Measurements from ENCODE around the gene DLL4.

DNA sequence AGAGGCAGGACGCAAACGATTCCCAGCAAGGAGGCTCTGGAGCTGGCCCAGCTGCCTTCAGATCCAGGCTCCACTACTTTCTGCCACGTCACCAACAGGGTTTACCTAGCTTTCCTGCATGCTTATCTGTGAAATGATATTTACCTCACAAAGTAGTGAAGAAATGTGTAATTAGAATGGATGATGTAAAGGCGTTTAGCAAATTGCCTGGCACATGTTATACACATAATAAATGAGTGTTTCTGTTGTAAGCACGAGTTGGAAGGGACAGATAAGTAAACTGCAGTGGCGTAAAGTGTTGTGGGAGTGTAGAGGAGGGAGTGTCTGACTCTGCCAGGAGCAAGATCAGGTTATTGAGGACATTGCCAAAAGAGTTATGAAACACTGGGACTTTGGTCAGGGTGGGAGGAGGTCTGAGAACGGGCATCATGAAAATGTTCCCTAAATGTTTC is 20.6 kb downstream of the DLL4 start:
- TF ChIP-seq, protein P1, sequence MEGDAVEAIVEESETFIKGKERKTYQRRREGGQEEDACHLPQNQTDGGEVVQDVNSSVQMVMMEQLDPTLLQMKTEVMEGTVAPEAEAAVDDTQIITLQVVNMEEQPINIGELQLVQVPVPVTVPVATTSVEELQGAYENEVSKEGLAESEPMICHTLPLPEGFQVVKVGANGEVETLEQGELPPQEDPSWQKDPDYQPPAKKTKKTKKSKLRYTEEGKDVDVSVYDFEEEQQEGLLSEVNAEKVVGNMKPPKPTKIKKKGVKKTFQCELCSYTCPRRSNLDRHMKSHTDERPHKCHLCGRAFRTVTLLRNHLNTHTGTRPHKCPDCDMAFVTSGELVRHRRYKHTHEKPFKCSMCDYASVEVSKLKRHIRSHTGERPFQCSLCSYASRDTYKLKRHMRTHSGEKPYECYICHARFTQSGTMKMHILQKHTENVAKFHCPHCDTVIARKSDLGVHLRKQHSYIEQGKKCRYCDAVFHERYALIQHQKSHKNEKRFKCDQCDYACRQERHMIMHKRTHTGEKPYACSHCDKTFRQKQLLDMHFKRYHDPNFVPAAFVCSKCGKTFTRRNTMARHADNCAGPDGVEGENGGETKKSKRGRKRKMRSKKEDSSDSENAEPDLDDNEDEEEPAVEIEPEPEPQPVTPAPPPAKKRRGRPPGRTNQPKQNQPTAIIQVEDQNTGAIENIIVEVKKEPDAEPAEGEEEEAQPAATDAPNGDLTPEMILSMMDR (IDR thresholded peaks at IDR 0.05; ENCODE audit: low read depth, low read length) = no peak
- no peak for TF ChIP-seq POLR2A (IDR thresholded peaks at IDR 0.05; ENCODE audit: extremely low read depth, insufficient read length)
- TF ChIP-seq, protein P2, sequence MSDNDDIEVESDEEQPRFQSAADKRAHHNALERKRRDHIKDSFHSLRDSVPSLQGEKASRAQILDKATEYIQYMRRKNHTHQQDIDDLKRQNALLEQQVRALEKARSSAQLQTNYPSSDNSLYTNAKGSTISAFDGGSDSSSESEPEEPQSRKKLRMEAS (IDR thresholded peaks at IDR 0.05; ENCODE audit: low read depth, low read length) = no peak
